Suprapubic skin (tissue), 3 donors: ENCODE measurements around the gene SLC16A13.

ENCODE experiments used
- CTCF ChIP-seq, 2 donors: fragments of 200-600 bp in 1 of 2; fragments of 450-650 bp in 1 of 2; sonication (generic) in 1 of 2; IDR thresholded peaks; one replicate each; pipeline ENCODE4 v1.5.1; 2016 to 2019; ENCODE audit warnings: antibody characterized with exemption in 2 of 2, mild to moderate bottlenecking in 1 of 2, moderate library complexity in 1 of 2
- POLR2AphosphoS5 ChIP-seq, 3 donors: sonication (generic); formaldehyde crosslinking; IDR thresholded peaks; one replicate each; pipeline ENCODE4 v1.6.1; 2017; ENCODE audit warnings: antibody characterized with exemption in 3 of 3

GRCh38 chr17:7014261-7014994 lies 21.4 kb upstream of the SLC16A13 start:
- TF ChIP-seq CTCF (IDR thresholded peaks at IDR 0.05): peak; percentile 16 to 97
- peak; percentile 43 to 98 (median 66) for TF ChIP-seq POLR2AphosphoS5 (IDR thresholded peaks at IDR 0.05)
